ENCODE results near the gene PKD1L1.

The PKD1L1 gene

DNA sequence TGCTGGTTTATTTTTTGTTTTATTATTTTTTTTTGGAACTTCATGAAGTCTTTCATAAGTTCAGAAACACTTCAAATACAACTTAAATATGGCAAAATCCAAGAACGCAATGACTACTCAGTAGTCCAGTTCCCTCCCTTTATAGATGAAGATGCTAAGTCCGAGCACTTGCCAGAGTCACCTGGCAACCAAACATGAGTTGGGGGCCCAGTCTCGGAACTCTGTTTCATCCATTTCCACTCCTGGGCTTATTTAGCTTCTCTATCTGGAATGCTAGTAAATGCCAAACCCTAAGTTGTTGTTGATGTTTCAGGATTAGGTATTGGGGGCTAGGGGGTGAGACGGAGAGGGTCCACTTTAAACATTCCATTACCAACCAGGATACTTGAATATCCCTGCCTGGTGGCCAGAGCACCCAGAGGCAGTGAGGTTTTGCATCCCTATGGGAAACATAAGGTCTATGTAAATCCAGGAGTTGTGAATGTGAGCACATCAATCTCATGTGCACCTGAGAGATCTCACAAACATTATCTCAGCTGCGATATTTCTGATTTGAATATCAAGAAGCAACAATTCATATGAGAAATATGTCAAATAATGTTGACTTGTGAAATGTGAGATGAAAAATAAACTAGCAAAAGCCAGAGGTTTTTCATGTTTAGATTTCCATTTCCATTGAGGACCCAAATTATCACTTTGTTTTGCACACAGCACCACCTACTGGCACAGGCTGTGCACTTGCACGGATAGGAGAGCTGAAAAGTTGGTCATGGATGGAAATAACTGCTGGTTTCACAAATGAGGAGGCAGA is 129.3 kb downstream of the PKD1L1 start:
- H3K36me3 ChIP-seq (ENCODE audit: insufficient read depth, low read length): no peaks in the 10 kb centered on the region
- no peak overlapping the region for H3K4me3 ChIP-seq (ENCODE audit: low read depth in 1 of 2, low read length in 2 of 2)
- no peaks in the 10 kb centered on the region for H3K9me3 ChIP-seq (ENCODE audit: low read length)
- H3K4me1 ChIP-seq (ENCODE audit: insufficient read depth, low read length): peaks cover 7% of the 10 kb centered on the region
- H3K27ac ChIP-seq (ENCODE audit: low read depth, low read length): no peak overlapping the region
- H3K9ac ChIP-seq (ENCODE audit: low read length): no peak overlapping the region
- H3K27me3 ChIP-seq (ENCODE audit: control insufficient read depth in 1 of 2, insufficient read depth in 2 of 2, low read length in 2 of 2): no peaks in the 10 kb centered on the region

DNA sequence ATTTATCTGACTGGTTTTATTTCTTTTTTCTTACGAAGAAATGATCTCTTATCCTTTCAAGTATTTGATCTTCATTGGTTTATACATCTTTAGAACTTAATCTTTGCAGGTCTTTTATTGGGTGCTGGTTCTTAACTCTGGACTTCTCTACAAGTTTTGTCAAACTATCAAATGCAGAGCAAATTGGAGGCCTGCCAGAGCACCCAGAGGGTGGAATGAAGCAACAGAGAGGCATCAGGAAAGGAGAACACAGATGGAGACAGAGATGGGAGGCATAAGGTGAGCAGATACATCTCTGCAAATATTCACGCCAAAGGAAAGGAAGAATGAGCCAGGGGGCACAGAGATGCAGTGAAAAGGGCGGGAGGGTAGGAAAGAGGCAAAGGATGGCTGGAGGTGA is 130.3 kb downstream of the PKD1L1 start:
- peaks cover 7% of the 10 kb centered on the region for H3K4me1 ChIP-seq (ENCODE audit: insufficient read depth, low read length)

DNA sequence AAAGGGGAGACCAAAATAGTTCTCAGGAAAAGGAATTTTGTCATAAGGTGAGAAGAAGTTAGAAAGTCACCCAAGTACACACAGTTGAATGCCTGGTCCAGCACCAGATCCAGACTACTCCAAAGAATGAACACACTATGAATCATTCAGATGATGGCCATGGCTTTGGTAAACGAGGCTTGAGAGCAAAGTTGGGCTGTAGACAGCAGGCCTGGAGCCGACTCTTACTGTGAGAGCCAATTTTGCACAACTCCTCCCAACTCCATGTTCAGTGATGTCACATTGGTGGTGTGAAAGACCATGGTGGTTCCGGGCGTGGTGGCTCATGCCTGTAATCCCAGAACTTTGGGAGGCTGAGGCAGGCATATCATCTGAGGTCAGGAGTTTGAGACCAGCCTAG is 131.6 kb downstream of the PKD1L1 start:
- peaks cover 7% of the 10 kb centered on the region for H3K4me1 ChIP-seq (ENCODE audit: insufficient read depth, low read length)
- H3K27me3 ChIP-seq (ENCODE audit: control insufficient read depth in 1 of 2, insufficient read depth in 2 of 2, low read length in 2 of 2): no peaks in the 10 kb centered on the region
- H3K9me3 ChIP-seq (ENCODE audit: low read length): no peaks in the 10 kb centered on the region
- H3K9ac ChIP-seq (ENCODE audit: low read length): no peak overlapping the region
- no peaks in the 10 kb centered on the region for H3K36me3 ChIP-seq (ENCODE audit: insufficient read depth, low read length)
- no peak overlapping the region for H3K4me3 ChIP-seq (ENCODE audit: low read depth in 1 of 2, low read length in 2 of 2)
- H3K27ac ChIP-seq (ENCODE audit: low read depth, low read length): no peak overlapping the region

More for the DNA sequence above, 130.3 kb downstream of the PKD1L1 start:
- Histone ChIP-seq H3K36me3 (ENCODE audit: insufficient read depth, low read length) (no peaks in the 10 kb centered on the region), H3K27ac (ENCODE audit: low read depth, low read length) (no peak overlapping the region), H3K27me3 (ENCODE audit: control insufficient read depth in 1 of 2, insufficient read depth in 2 of 2, low read length in 2 of 2) (no peaks in the 10 kb centered on the region), H3K9ac (ENCODE audit: low read length) (no peak overlapping the region), H3K4me3 (ENCODE audit: low read depth in 1 of 2, low read length in 2 of 2) (no peak overlapping the region), H3K9me3 (ENCODE audit: low read length) (no peaks in the 10 kb centered on the region)

DNA sequence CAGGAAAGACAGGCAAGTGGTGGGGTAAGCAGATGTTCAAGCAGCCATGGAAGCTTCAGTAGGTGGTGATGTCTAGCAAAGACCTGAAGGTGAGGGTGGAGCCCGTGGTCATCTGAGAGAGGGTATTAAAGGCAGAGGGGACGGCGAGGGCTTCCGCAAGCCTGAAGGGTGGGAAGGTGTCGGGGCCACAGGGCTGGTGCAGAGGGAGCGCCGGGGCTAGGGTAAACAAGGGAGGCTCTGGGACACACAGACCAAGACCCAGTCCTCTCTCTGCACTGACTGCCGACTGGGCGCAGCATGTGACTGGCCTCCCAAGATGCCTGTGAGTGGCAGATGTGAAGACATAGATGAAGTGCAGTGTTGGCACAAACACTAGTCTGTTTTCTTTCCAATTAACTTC is 132.4 kb downstream of the PKD1L1 start:
- Histone ChIP-seq H3K27ac (ENCODE audit: low read depth, low read length) (no peak overlapping the region), H3K9ac (ENCODE audit: low read length) (no peak overlapping the region), H3K27me3 (ENCODE audit: control insufficient read depth in 1 of 2, insufficient read depth in 2 of 2, low read length in 2 of 2) (no peaks in the 10 kb centered on the region), H3K4me1 (ENCODE audit: insufficient read depth, low read length) (peaks cover 7% of the 10 kb centered on the region), H3K9me3 (ENCODE audit: low read length) (no peaks in the 10 kb centered on the region), H3K4me3 (ENCODE audit: low read depth in 1 of 2, low read length in 2 of 2) (no peak overlapping the region), H3K36me3 (ENCODE audit: insufficient read depth, low read length) (no peaks in the 10 kb centered on the region)

DNA sequence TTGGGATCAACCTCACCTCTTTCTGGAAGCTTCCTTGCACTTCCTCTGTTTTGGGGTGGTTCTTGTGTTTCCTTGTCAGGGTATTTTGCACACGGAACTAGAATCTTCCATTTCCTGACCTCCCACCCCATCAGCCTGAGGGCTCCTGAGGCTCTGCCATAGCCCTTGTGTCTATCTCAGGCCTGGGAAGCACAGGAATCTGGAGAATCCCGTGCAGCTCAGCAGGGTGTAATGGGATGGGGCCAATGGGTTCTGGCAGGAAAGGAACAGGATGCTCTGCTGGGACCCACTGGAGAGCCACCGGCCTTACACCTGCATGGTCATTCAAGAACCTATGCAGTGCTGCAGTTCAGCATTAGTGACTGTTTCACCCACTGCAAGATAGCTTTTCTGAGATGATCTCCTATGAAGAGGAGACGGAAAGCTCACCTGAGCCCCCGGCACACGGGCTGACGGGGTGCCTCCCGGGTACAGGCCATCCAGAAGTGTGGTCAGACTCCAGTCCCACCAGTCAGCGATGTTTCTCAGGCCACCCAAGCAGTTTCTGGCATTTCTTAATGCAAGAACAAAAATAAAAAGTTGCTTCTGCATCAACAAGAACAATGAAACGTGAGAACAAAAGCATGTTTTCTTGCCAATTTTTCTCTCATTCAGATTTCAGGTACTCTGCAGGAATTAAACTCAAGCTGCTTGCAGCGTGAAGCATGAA is 133.2 kb downstream of the PKD1L1 start:
- Histone ChIP-seq H3K9me3 (ENCODE audit: low read length) (no peaks in the 10 kb centered on the region), H3K4me1 (ENCODE audit: insufficient read depth, low read length) (peaks cover 7% of the 10 kb centered on the region), H3K36me3 (ENCODE audit: insufficient read depth, low read length) (no peaks in the 10 kb centered on the region), H3K4me3 (ENCODE audit: low read depth in 1 of 2, low read length in 2 of 2) (no peak overlapping the region), H3K9ac (ENCODE audit: low read length) (no peak overlapping the region), H3K27ac (ENCODE audit: low read depth, low read length) (no peak overlapping the region), H3K27me3 (ENCODE audit: control insufficient read depth in 1 of 2, insufficient read depth in 2 of 2, low read length in 2 of 2) (no peaks in the 10 kb centered on the region)

DNA sequence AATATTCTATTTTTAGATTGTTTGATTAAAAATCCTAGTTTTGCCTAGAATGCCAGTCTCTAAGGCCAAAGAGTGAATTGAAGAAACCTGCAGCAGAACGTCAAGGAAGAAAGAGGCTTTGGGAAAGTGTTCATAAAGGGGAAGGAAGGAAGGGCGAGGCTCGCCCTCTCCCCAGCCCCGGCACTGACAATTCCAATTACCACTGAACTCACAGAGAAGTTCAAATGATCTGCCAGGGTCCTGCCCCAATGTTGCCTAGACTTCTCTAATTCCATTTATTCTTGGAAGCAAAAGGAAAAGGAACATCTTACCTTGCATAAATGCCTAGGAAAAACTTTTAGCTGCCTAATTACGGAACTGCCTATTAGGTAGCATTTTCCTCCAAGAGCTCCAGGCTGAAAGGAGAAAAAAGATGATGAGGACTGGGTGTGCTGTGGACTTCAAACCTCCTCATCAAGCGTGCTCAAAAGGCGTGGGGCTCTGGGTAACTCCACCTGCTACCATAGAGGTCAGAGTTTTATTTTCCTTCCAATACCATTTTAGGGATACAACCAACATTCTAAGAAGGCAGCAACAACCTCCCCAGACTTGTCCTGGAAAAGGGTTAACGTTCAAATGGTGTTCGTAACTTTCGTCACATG is 134.5 kb downstream of the PKD1L1 start:
- Histone ChIP-seq H3K9ac (ENCODE audit: low read length) (no peak overlapping the region), H3K27ac (ENCODE audit: low read depth, low read length) (no peak overlapping the region), H3K4me3 (ENCODE audit: low read depth in 1 of 2, low read length in 2 of 2) (no peak overlapping the region), H3K4me1 (ENCODE audit: insufficient read depth, low read length) (peaks cover 2% of the 10 kb centered on the region), H3K36me3 (ENCODE audit: insufficient read depth, low read length) (no peaks in the 10 kb centered on the region), H3K9me3 (ENCODE audit: low read length) (no peaks in the 10 kb centered on the region), H3K27me3 (ENCODE audit: control insufficient read depth in 1 of 2, insufficient read depth in 2 of 2, low read length in 2 of 2) (no peaks in the 10 kb centered on the region)

DNA sequence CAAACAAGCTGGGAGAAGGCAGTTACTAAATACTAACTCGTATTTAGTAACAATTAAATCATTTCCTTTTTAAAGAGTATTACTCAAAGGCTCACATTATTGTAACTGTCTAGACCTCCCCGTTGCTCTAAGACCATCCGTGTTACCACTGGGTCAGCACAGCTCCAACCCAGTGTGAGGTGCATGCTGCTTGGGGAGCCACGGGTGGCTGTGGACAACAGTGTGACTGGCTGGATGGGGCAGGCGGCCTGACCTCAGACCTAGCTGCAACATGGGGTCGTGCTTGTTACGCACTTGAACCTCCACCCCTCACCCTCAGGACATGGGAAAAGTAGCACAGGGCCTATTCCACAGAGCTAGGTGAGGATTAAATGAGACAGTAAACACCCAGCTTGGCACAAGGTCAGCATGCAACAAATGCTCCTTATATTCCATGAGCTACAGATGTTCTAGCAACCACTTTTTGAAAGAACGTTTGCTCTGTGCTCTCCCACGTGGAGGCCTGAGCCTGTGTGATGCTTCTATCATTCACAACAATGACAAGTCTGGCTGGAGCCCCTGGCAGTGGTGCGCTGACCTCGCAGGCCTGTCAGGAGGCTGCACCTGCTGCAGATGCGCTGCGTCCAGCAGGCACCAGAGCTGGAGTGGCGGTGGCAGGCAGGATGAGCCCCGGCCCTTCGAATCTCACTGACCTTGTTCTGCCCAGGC is 135.7 kb downstream of the PKD1L1 start:
- Histone ChIP-seq H3K27ac (ENCODE audit: low read depth, low read length) (no peak overlapping the region), H3K9ac (ENCODE audit: low read length) (no peak overlapping the region)

DNA sequence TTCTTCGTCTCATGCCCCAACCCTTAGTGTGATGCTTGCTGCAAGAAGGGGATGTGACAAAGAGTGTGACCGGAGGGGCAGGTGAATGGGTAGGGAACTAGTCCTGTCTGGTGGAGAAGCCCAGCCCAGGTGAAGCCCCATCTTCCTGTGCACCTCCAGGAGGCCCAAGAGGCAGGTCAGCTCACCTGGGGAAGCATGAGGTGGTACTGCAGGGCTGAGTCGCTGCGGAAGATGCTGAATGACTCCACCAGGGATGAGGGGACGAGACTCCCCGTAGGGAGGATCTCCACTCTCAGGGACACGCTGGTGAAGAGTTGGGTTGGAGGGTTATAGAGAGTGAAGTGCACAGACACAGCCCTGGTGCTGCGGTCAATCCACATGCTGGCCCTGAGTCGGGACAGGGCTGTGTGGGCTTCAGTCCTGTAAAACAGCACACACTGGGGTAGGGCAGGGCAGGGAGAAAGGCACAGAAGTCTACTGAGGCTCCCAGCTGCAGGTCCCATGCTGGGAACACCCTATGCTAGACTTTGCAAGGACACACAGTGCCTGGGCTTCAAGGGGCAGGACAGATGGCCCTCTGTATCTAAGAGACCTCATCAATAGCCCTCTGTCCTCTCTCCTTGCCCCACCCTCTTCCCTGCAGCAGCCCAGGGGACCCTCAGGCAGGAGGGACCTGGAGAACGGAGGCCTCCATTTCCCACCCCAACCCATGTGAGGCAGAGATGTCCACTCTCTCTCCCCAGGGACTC is 136.5 kb downstream of the PKD1L1 start:
- no peaks in the 10 kb centered on the region for H3K27me3 ChIP-seq (ENCODE audit: control insufficient read depth in 1 of 2, insufficient read depth in 2 of 2, low read length in 2 of 2)
- H3K27ac ChIP-seq (ENCODE audit: low read depth, low read length): no peak overlapping the region
- H3K4me3 ChIP-seq (ENCODE audit: low read depth in 1 of 2, low read length in 2 of 2): no peak overlapping the region
- H3K36me3 ChIP-seq (ENCODE audit: insufficient read depth, low read length): no peaks in the 10 kb centered on the region
- H3K4me1 ChIP-seq (ENCODE audit: insufficient read depth, low read length): peaks cover under 1% of the 10 kb centered on the region
- no peak overlapping the region for H3K9ac ChIP-seq (ENCODE audit: low read length)
- H3K9me3 ChIP-seq (ENCODE audit: low read length): no peaks in the 10 kb centered on the region

More for the DNA sequence above, 135.7 kb downstream of the PKD1L1 start:
- H3K4me3 ChIP-seq (ENCODE audit: low read depth in 1 of 2, low read length in 2 of 2): no peak overlapping the region
- H3K9me3 ChIP-seq (ENCODE audit: low read length): no peaks in the 10 kb centered on the region
- H3K36me3 ChIP-seq (ENCODE audit: insufficient read depth, low read length): no peaks in the 10 kb centered on the region
- H3K27me3 ChIP-seq (ENCODE audit: control insufficient read depth in 1 of 2, insufficient read depth in 2 of 2, low read length in 2 of 2): no peaks in the 10 kb centered on the region
- H3K4me1 ChIP-seq (ENCODE audit: insufficient read depth, low read length): no peaks in the 10 kb centered on the region

DNA sequence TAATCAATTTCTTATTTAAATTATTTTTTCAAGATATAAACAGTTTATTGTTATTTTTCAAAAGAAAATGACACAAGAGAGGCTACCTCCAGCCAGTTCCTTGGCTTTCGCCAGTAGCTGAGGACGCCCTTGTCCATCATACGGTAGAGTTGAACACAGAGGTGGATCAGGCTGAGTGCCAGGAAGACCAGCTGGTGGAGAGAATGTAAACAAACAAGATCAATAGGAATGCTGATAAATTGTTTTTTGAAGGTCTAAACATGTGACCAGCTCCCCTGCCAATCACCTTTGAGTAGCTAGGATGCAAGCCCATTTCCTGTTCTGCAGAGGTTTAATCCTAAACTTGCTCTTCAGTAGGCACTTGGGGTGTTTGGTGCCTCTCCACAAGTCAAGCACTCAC is 138.9 kb downstream of the PKD1L1 start:
- H3K36me3 ChIP-seq (ENCODE audit: insufficient read depth, low read length): no peaks in the 10 kb centered on the region
- no peak overlapping the region for H3K4me3 ChIP-seq (ENCODE audit: low read depth in 1 of 2, low read length in 2 of 2)
- H3K27ac ChIP-seq (ENCODE audit: low read depth, low read length): no peak overlapping the region
- no peak overlapping the region for H3K9ac ChIP-seq (ENCODE audit: low read length)
- peaks cover 16% of the 10 kb centered on the region for H3K4me1 ChIP-seq (ENCODE audit: insufficient read depth, low read length)
- H3K9me3 ChIP-seq (ENCODE audit: low read length): no peaks in the 10 kb centered on the region
- H3K27me3 ChIP-seq (ENCODE audit: control insufficient read depth in 1 of 2, insufficient read depth in 2 of 2, low read length in 2 of 2): no peaks in the 10 kb centered on the region

DNA sequence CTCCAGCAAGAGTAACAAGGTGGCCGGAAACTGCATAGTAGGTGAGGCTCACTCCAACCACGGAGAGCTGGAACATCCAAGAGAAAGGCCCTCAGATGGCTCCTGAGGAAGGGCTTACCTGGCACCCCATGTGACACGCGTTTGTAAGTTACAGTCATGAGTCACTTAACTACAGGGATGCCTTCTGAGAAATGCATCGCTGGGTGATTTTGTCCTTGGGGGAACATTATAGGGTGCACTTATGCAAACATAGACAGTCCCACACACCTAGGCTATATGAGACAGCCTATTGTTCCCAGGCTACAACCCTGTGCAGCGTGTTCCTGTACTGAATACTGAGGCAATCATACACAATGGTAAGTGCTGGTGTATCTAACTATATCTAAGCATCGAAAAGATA is 139.9 kb downstream of the PKD1L1 start:
- H3K4me3 ChIP-seq (ENCODE audit: low read depth in 1 of 2, low read length in 2 of 2): no peak overlapping the region
- H3K4me1 ChIP-seq (ENCODE audit: insufficient read depth, low read length): peaks cover 16% of the 10 kb centered on the region
- no peaks in the 10 kb centered on the region for H3K36me3 ChIP-seq (ENCODE audit: insufficient read depth, low read length)
- H3K27me3 ChIP-seq (ENCODE audit: control insufficient read depth in 1 of 2, insufficient read depth in 2 of 2, low read length in 2 of 2): no peaks in the 10 kb centered on the region
- no peak overlapping the region for H3K27ac ChIP-seq (ENCODE audit: low read depth, low read length)
- H3K9ac ChIP-seq (ENCODE audit: low read length): no peak overlapping the region
- H3K9me3 ChIP-seq (ENCODE audit: low read length): no peaks in the 10 kb centered on the region
